HG03457 (cell line): ENCODE results near the gene CES1.
"Not testable (repeated sequence)": the region's sequence is repeated elsewhere in the genome, so short reads cannot be mapped to it uniquely, and the experiment has no call there.

Source experiments
- ATAC-seq: cut with Tn5 transposase; IDR thresholded peaks from one replicate; pipeline ENCODE4 v1.9.1; 2021; ENCODE audit warnings: moderate number of reproducible peaks; ENCODE audit not compliant: unreplicated experiment

CES1 gene

DNA sequence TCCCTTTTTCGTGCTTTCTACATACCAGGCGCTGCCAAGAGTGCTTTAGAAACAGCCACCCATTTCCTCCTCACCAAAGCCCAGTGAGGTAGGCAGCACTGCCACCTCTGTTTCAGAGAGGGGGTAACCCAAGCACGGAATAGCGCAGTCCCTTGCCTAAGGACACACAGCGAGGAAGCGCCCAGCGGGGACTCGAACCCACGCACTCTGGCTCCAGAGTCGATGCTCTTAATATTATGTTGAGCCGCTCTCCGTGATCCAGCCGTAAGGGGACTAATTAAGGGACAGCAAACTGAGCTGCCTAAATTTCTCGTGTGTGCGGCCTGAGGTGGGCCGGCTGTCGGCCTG is 497 bp downstream of the CES1 start:
- no peak for ATAC-seq

DNA sequence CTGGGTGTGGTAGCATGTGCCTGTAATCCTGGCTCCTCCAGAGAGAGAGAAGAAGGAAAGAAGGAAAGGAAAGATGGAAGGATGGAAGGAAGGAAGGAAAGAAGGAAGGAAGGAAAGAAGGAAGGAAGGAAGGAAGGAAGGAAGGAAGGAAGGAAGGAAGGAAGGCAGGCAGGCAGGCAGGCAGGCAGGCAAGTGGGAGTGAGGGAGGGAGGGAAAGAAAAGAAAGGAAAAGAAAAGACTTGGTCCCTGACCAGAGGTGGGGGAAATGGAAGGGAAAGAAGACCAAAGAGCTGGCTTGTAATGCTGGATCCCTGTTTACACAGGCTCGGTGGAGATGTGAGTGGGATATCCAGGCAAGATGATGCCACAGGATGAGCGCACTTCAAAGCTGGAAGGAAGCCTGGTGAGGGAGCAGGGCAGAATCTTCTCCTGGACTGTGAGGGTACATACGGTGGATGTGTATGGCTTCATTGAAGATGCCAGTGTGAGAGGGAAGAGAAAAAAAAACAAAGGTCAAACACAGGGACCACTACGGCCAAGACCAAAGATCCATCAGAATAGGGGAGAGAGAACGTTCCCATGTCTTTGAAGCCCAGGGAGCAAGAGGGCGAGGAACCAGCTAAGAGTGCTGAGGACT is 2.1 kb downstream of the CES1 start:
- ATAC-seq, result no peak

DNA sequence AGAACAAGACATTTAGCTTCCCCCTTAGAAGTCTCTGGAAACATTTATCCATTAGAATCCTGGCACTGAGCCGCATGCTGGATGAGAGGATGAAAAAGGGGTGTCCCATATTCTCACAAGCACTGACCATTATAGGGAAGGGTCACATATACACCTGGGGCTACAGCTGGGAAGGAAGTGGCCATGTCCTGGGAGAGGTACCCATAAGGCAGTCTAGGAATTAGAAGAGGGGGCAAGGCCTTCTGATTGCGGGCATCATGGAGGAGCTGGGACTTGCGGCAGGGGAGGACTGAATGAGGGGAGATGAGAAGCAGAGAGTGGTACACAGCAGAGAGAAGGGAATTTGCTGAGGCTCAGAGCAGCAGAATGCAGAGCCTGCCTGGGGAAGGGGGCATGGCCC is 3.7 kb downstream of the CES1 start:
- not testable (repeated sequence) for ATAC-seq

- no peak for ATAC-seq
These were observed 4.2 kb downstream of the CES1 start for GRCh38 chr16:55828680-55829079.

- ATAC-seq, result no peak
These were observed 7.7 kb downstream of the CES1 start for GRCh38 chr16:55825115-55825728.

DNA sequence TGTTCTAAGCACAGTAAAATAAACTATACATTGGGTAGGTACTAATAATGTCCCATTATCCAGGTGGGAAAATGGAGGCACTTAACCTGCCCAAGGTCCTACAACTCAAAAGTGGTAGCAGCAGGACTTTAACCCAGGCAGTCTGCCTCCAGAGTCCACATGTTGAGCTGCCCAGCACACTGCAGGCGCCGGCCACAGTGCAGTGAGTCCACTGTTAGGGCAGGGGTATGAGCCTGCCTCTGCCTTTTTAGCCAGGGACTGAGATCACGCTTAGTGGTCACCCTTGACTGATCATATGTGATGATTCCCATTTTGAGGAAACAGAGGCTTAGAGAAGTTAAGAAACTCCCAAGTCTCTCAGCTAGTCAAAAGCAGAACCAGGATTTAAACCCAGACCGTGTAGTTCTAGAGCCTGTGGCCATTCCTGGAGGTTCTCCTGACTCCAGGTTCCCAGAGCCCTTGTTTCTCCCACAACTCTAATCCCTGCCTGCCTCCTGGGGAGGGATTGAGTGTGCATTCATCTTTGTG is 8.4 kb downstream of the CES1 start:
- ATAC-seq, result no peak

- no peak for ATAC-seq
These were observed 10.6 kb downstream of the CES1 start for GRCh38 chr16:55822280-55822810.

DNA sequence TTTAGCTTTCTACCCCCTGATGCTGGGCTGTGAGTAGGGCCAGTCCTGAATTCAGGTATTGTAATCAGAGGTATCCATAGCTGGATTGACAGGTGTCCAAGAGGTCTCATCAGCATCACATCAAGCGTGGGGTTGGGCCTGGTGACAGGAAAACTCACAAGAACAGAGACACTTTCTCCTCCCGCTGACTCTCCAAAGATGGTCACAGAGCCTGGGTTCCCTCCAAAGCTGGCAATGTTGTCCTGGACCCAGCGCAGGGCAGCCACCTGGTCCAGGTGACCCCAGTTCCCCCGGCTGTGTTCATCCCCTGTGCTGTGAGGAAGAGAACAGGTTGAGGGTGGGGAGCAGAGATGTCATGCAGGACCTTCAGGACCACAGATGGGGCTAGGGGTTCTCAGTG is 11.7 kb downstream of the CES1 start:
- ATAC-seq, result no peak

GRCh38 chr16:55820615-55821014 is 12.3 kb downstream of the CES1 start:
- no peak for ATAC-seq

GRCh38 chr16:55817236-55817912 is 15.5 kb downstream of the CES1 start:
- ATAC-seq, result no peak

- not testable (repeated sequence) for ATAC-seq
These were observed 16.7 kb downstream of the CES1 start for GRCh38 chr16:55816222-55816621.

DNA sequence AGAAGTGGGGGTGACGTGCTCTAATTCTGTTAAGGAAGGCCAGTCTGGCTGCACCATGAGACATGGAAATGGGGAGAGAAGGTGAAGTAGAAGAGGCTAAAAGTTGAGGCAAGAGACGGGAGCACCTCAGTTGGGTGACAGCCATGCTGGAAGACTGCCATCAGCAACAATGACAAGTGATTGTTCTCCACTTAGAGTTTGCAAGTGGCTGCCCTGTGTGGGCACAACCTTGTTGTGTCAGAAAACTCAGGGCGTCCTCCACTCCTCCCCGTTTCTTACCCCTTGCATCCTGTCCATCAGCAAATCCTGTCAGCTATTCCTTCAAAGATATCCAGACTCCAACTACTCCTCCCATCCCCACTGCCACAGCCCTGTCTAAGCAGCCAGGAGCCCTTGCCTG is 17.6 kb downstream of the CES1 start:
- ATAC-seq, result no peak

- ATAC-seq, result not testable (repeated sequence)
These were observed 18.7 kb downstream of the CES1 start for GRCh38 chr16:55814174-55814573.

DNA sequence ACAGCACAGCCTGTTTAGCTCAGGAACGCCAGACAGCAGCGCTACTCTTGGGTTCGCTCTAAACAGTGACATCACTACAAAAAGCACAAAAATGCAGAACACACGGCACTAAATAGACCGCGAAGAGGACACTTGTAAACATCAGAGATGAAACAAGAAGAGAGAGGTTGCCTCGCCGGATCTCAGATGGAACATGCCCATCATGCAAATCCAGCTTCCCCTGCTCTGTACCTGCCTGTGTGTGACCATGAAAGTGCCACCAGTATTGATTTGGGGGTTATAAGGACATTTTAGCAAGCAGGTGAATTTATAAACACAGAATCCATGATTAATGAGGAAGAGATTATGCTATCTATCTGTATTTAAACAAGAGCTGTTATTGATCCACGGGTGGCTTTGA is 19.2 kb downstream of the CES1 start:
- ATAC-seq, result not testable (repeated sequence)

GRCh38 chr16:55812951-55813350 is 19.9 kb downstream of the CES1 start:
- ATAC-seq, result no peak

GRCh38 chr16:55811811-55812210 is 21.1 kb downstream of the CES1 start:
- no peak for ATAC-seq

GRCh38 chr16:55810451-55810961 is 22.4 kb downstream of the CES1 start:
- ATAC-seq, result no peak

DNA sequence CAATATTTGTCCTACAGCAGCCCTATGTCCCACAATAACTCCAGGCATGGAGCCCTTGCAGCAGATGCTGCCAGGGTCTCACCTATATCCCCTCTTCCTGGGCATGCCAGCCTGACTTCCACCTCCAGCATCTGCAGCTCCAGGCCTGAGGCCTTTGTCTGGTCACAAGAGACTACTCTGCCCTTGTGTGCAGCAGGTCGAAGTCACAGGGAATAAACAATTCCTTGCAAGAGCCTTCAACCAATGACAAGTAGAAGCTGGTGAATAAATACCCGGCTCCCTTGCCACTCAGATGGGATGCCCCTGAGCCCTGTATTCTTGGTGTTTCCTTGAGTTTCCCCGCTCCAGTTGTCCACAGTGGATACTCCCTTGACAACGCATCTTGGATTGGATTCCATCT is 23.0 kb downstream of the CES1 start:
- ATAC-seq, result no peak

GRCh38 chr16:55809386-55809785 is 23.5 kb downstream of the CES1 start:
- no peak for ATAC-seq

GRCh38 chr16:55808286-55808685 is 24.6 kb downstream of the CES1 start:
- ATAC-seq, result not testable (repeated sequence)

- ATAC-seq, result not testable (repeated sequence)
These were observed 27.8 kb downstream of the CES1 start for GRCh38 chr16:55805104-55805503.

DNA sequence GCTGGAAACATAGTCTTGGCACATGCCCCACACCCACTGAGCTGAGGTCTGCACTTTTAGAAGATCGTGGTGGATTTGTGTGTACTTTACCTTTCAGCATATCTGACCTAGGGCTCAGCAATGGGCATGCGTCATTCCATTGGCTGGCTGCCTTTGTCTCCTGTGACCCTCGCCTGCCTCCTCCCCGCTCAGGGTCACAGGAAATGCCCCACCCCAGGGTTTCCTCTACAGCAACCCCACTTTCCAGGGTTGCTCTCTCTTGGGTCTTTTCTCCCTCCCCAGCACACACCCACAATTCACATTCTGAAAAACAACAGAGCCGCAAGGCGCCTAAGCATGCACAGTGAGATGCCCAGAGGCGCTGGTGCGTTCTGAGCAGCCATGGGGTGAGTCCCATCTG is 29.2 kb downstream of the CES1 start:
- not testable (repeated sequence) for ATAC-seq
